ENCODE measurements around the gene CEP57L1.

DNA sequence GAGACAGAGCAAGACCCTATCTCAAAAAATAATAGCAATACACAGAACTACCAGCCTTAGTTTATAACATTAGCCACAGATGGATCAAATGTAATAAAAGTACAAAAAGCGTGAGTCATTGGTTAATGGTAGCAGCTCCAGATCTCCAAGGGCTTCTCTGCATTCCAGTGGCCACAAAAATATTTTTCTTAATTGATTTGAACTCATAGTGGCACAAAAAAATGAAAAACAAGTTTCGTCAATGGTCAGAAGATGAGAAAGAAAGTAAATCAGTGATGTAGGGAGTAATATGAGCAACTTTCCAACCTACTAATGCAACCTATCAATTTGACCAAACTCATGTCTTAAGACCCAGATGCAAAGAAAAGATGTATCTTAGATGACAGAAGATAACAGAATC, 79.6 kb downstream of the CEP57L1 start:
- no peak for TF ChIP-seq EZH2 (IDR thresholded peaks at IDR 0.05; ENCODE audit: borderline replicate concordance, low read length)
- TF ChIP-seq CTCF (conservative IDR thresholded peaks at IDR 0.05 in 1 of 2, IDR thresholded peaks at IDR 0.05 in 1 of 2; ENCODE audit: extremely low read depth in 1 of 2, insufficient read depth in 1 of 2, low read depth in 1 of 2, low read length in 2 of 2): no peak

All from mammary epithelial cell (primary cell).